ENCODE measurements around the gene GSTA3.
A peak's percentile ranks its signal among the peaks of the same experiment; 100 is the strongest.
"Not testable (repeated sequence)": the region's sequence is repeated elsewhere in the genome, so short reads cannot be mapped to it uniquely, and the experiment has no call there.

The GSTA3 gene

DNA sequence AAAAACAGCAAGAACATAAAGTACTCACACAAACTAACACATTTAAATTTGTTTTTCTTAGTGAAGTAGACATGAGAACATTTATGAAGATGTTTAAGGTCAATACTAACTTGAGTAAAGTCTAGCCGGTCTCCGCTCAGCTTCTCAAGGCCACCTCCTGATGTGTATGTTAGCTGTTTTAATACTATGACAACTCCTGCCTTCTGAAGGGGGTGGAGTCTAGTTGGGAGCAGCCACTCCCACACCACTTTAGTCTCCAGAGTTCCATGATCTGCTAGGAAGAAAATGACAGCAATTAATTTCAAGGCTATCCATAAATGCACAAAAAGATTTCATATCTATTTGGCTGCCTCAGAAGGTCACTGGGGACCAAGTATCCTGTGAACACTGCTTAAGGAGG, at the start of gene GSTA3:
GSTA3 (minus strand) TSS at position 168 of the 400 bp plus-strand sequence. CDS start 3,864 bp downstream, outside the sequence.
- H3K4me3 ChIP-seq (ENCODE audit: low read depth, low read length), result no peak within 1 kb of the TSS
- TF ChIP-seq, protein P1, sequence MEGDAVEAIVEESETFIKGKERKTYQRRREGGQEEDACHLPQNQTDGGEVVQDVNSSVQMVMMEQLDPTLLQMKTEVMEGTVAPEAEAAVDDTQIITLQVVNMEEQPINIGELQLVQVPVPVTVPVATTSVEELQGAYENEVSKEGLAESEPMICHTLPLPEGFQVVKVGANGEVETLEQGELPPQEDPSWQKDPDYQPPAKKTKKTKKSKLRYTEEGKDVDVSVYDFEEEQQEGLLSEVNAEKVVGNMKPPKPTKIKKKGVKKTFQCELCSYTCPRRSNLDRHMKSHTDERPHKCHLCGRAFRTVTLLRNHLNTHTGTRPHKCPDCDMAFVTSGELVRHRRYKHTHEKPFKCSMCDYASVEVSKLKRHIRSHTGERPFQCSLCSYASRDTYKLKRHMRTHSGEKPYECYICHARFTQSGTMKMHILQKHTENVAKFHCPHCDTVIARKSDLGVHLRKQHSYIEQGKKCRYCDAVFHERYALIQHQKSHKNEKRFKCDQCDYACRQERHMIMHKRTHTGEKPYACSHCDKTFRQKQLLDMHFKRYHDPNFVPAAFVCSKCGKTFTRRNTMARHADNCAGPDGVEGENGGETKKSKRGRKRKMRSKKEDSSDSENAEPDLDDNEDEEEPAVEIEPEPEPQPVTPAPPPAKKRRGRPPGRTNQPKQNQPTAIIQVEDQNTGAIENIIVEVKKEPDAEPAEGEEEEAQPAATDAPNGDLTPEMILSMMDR (IDR thresholded peaks at IDR 0.05; ENCODE audit: control insufficient read depth, extremely low read depth, insufficient read depth), result no peak
- no peak for DNase-seq (ENCODE audit: low read depth)

DNA sequence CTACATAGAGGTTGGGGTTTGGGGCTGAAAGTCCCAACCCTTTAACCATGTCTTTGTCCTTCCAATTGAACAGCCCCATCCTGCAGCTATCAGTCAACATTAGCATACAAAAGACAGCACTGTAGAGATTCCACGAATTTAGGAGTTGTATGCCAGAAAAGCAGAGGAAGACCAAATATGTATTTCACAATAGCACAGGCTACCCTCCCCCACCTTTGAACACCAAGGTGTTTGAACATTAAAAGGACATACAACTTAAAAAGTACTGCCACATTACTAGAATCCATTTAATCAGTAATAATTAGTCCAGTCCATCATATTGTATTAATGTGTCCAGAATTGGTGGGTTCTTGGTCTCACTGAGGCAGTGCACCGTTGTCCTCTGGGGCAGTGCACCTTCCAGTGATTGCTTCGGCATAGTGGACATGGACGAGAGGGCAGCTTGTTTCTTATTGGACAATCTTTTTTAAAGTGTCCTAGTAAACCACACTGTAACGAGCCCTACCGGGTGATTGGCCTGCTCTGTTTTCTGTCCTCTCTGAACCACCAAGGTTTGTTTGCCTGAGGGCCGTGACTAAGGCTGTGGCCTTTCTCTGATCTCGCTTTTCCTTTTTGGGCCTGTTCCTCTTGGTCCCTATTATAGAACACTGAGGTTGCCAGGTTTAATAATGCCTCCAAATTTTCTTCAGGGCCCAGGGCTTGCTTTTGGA, 49.2 kb upstream of the GSTA3 start:
- TF ChIP-seq, protein P1 (IDR thresholded peaks at IDR 0.05; ENCODE audit: control insufficient read depth, extremely low read depth, insufficient read depth), result no peak
- H3K4me3 ChIP-seq (ENCODE audit: low read depth, low read length), result no peak overlapping the region
- no peak for DNase-seq (ENCODE audit: low read depth)

DNA sequence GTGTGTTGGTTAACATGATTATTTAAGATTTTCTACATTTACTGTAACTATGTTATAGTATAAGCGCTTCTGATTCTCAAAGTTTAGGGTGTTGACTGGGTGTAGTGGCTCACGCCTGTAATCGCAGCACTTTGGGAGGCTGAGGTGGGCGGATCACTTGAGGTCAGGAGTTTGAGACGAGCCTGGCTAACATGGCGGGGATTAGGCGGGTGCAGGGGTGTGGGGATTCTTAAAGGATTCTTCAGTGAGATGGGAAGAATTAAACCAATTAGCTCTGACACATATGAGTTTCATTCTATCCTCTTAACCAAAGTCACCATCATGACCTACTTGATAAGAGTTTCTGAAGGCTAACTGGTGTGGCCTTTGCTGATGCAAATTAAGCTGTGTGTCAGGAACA, 46.4 kb upstream of the GSTA3 start:
- TF ChIP-seq, protein P1 (IDR thresholded peaks at IDR 0.05; ENCODE audit: control insufficient read depth, extremely low read depth, insufficient read depth), result no peak
- H3K4me3 ChIP-seq (ENCODE audit: low read depth, low read length), result no peak overlapping the region
- no peak for DNase-seq (ENCODE audit: low read depth)

DNA sequence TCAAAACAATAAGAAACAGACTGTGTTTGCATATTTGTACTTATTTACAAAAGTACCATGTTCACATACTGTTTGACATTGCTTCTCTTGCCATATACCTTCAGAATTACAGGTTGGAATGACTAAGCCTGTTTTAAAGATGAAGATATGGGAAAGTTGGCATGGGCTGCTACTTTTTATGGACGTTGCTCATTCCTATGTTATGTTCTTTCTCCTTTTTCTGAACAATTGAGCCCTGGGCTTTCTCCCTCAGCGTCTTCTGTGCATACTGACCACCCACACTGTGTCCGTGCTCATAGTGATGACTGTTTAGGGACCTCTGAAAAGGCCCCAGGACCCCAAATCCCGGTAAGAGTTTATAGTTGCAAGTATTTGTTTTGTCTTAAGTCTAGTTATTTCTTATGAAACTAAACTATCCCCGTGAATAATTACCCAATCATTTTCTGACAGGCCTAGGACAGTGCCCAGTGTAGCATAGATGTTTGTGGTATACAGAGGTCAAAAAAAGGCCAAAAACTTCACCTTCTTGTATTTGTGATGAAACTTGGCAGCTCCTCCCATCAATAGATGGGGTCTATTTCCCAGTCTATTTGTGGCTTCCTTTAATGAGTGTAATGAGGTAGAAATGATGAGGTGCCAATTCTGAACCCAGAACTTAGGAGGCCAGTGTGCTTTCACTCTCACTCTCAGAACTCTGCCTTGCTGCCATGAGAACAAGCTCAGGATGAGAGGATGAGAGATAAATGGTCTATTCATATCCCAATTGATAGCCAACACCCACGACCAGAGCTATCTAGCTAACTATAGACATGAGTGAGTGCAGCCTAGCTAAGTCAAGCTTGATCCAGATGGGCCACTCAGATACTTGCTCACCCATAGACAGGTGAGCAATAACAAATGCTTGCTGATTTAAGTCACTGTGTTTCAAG, 44.7 kb upstream of the GSTA3 start:
- TF ChIP-seq, protein P1 (IDR thresholded peaks at IDR 0.05; ENCODE audit: control insufficient read depth, extremely low read depth, insufficient read depth), result no peak
- H3K4me3 ChIP-seq (ENCODE audit: low read depth, low read length), result no peak overlapping the region
- peak; percentile 54 for DNase-seq (ENCODE audit: low read depth)

DNA sequence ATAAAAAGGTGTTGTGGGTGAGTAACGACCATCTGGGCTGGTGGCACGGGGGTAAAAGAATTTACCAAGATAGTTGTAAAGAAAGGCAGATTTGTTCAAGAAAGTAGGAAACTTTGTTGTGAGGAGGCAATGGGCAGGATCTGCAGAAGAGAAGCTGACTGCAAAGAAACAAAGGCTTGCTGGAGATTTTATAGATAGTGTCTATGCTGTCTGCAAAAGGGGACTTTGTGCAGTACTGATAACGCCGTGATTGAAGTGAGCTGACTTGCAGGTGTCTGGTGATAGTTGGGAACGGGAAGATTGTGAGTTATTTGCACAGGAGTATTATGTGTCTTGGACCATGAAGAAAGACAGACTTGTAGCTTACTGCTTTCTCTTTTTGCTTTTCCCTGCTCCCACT, 36.8 kb upstream of the GSTA3 start:
- H3K4me3 ChIP-seq (ENCODE audit: low read depth, low read length), result no peak overlapping the region
- DNase-seq (ENCODE audit: low read depth), result no peak
- TF ChIP-seq, protein P1 (IDR thresholded peaks at IDR 0.05; ENCODE audit: control insufficient read depth, extremely low read depth, insufficient read depth), result no peak

DNA sequence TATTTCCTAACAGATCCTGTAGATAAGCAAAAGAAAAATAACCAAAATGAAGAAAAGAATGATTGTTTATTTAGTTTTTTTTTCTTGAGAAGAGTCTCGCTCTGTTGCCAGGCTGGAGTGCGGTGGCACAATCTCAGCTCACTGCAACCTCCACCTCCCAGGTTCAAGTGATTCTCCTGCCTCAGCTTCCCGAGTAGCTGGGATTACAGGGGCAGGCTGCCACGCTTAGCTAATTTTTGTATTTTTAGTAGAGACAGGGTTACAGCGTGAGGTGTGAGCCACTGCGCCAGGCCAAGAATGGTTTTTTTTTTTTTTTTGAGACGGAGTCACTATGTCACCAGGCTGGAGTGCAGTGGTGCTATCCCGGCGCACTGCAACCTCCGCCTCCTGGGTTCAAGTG, 33.3 kb upstream of the GSTA3 start:
- not testable (repeated sequence) for DNase-seq (ENCODE audit: low read depth); H3K4me3 ChIP-seq (ENCODE audit: low read depth, low read length)

DNA sequence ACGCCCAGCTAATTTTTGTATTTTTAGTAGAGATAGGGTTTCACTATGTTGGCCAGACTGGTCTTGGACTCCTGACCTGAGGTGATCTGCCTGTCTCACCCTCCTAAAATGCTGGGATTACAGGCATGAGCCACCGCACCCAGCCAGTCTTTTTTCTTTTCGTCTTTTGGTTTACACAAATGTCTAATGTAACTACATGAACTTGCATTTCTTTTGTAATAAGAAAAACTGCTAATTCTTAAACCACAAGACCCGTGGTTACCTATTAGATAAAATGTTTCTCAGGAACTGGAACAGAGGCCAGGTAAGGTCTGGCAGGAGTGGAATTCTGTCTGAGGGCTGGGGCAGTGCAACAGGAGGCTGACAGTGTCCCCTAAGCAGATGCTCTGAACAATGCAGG, 32.7 kb upstream of the GSTA3 start:
- no peak overlapping the region for H3K4me3 ChIP-seq (ENCODE audit: low read depth, low read length)
- TF ChIP-seq, protein P1 (IDR thresholded peaks at IDR 0.05; ENCODE audit: control insufficient read depth, extremely low read depth, insufficient read depth), result no peak
- DNase-seq (ENCODE audit: low read depth), result no peak
